GM06990 (cell line): ENCODE measurements around the gene SYCP2.

Source experiments
- DNase-seq: peaks from one replicate; pipeline ENCODE4 v3.0.0-alpha.2; 2011; ENCODE audit not compliant: insufficient read length; ENCODE audit errors: extremely low read depth
- H3K27me3 ChIP-seq: replicated peaks from 2 replicates; pipeline ENCODE4 v1.6.0; 2011; ENCODE audit warnings: low read length; ENCODE audit not compliant: control insufficient read depth, insufficient read depth
- H3K36me3 ChIP-seq: 2 replicates; pipeline ENCODE4 v1.5.1; 2011; ENCODE audit warnings: low read length; ENCODE audit not compliant: control insufficient read depth, insufficient read depth
- H3K4me3 ChIP-seq: replicated peaks from 2 replicates; pipeline ENCODE4 v1.5.1; 2011; ENCODE audit warnings: low read depth, mild to moderate bottlenecking, control low read depth, low read length
- CTCF ChIP-seq: IDR thresholded peaks from 2 replicates; pipeline ENCODE4 v1.5.1; 2011; ENCODE audit warnings: low read length, control low read depth, mild to moderate bottlenecking, inconsistent platforms; ENCODE audit not compliant: insufficient read depth, poor library complexity, severe bottlenecking

SYCP2 gene

GRCh38 chr20:59940129-59940955 is 6.9 kb upstream of the SYCP2 start, which contains the start of the genes FAM217B and PPP1R3D:
Gene FAM217B (plus strand): TSS chr20:59940389. CDS start chr20:59943944, 3,555 bp downstream.
Gene PPP1R3D (minus strand): TSS chr20:59940305. CDS start chr20:59939931, 374 bp downstream.
- Histone ChIP-seq H3K27me3 (no peaks in the 10 kb centered on the region), H3K4me3 (peak within 1 kb of the TSS; percentile 85), H3K36me3 (peaks cover 3% of the 10 kb centered on the region)
- peak; percentile 98 for DNase-seq
- TF ChIP-seq CTCF = no peak

GRCh38 chr20:59939879-59940128 is 6.4 kb upstream of the SYCP2 start:
- no peak for DNase-seq

GRCh38 chr20:59939052-59939878 is 5.8 kb upstream of the SYCP2 start:
- DNase-seq = peak; percentile 32
- TF ChIP-seq CTCF = no peak
- no peaks in the 10 kb centered on the region for H3K36me3 ChIP-seq
- peak overlapping the region; percentile 85 for H3K4me3 ChIP-seq
- no peaks in the 10 kb centered on the region for H3K27me3 ChIP-seq

More at GRCh38 chr20:59939879-59940128, 6.4 kb upstream of the SYCP2 start:
- Histone ChIP-seq H3K4me3 (peak overlapping the region; percentile 85), H3K27me3 (no peaks in the 10 kb centered on the region), H3K36me3 (peaks cover 3% of the 10 kb centered on the region)
- TF ChIP-seq CTCF = no peak

GRCh38 chr20:59938696-59939051 is 5.2 kb upstream of the SYCP2 start:
- DNase-seq = no peak
- no peak overlapping the region for H3K4me3 ChIP-seq

GRCh38 chr20:59938221-59938620 is 4.8 kb upstream of the SYCP2 start:
- no peak for DNase-seq
- no peaks in the 10 kb centered on the region for H3K36me3 ChIP-seq
- H3K4me3 ChIP-seq = no peak overlapping the region
- TF ChIP-seq CTCF = no peak
- no peaks in the 10 kb centered on the region for H3K27me3 ChIP-seq

More at GRCh38 chr20:59938696-59939051, 5.2 kb upstream of the SYCP2 start:
- H3K36me3 ChIP-seq = no peaks in the 10 kb centered on the region
- no peak for TF ChIP-seq CTCF
- no peaks in the 10 kb centered on the region for H3K27me3 ChIP-seq
